Muscle layer of colon (tissue), 2 donors: ENCODE data around the gene UTY.

ENCODE experiments used
- H3K27ac ChIP-seq: one replicate; pipeline ENCODE4 v1.7.0; 2013; ENCODE audit warnings: low read depth, mild to moderate bottlenecking, low read length, moderate library complexity
- H3K27me3 ChIP-seq, 2 donors: one replicate each; pipeline ENCODE4 v1.7.0; 2013; ENCODE audit warnings: low read length in 2 of 2, mild to moderate bottlenecking in 2 of 2; ENCODE audit not compliant: insufficient read depth in 2 of 2, control insufficient read depth in 1 of 2
- H3K36me3 ChIP-seq: one replicate; pipeline ENCODE4 v1.7.0; 2013; ENCODE audit warnings: mild to moderate bottlenecking, low read length; ENCODE audit not compliant: insufficient read depth
- H3K4me1 ChIP-seq: one replicate; pipeline ENCODE4 v1.7.0; 2013; ENCODE audit warnings: mild to moderate bottlenecking, low read length; ENCODE audit not compliant: insufficient read depth
- H3K4me3 ChIP-seq, 2 donors: one replicate each; pipeline ENCODE4 v1.7.0; 2013; ENCODE audit warnings: low read length in 2 of 2, low read depth in 1 of 2, mild to moderate bottlenecking in 1 of 2, moderate library complexity in 1 of 2
- H3K9ac ChIP-seq: one replicate; pipeline ENCODE4 v1.7.0; 2013; ENCODE audit warnings: low read length
- H3K9me3 ChIP-seq: one replicate; pipeline ENCODE4 v1.7.0; 2013; ENCODE audit warnings: mild to moderate bottlenecking, low read length
- donor health status: abdominal sarcoma.
- donor health status: Adenocarcinoma of cecum.

Gene UTY

DNA sequence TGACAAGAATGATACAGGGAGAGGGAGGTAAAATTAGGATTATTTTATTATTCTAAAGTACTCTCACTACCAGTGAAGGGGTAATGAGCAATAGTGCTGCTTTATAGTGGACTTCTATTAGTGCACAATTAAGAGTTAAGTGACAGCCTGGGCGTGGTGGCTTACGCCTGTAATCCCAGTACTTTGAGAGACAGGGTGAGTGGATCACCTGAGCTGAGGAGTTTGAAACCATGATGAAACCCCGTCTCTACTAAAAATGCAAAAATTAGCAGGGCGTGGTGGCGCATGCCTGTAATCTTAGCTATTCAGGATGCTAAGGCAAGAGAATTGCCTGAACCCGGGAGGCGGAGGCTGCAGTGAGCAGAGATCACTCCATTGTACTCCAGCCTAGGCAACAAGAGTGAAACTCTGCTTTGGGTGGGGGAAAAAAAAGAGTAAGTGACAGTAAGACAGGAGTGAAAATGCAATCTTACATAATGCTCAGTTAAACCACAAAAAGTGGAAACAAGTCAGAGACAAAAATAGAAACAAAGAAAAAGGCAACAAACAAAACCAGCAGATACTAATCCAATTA, 98.6 kb downstream of the UTY start:
- H3K36me3 ChIP-seq: no peaks in the 10 kb centered on the region
- H3K27me3 ChIP-seq: no peaks in the 10 kb centered on the region
- H3K27ac ChIP-seq: no peak overlapping the region
- no peaks in the 10 kb centered on the region for H3K4me1 ChIP-seq
- no peaks in the 10 kb centered on the region for H3K9me3 ChIP-seq
- H3K4me3 ChIP-seq: no peak overlapping the region
- H3K9ac ChIP-seq: no peak overlapping the region

DNA sequence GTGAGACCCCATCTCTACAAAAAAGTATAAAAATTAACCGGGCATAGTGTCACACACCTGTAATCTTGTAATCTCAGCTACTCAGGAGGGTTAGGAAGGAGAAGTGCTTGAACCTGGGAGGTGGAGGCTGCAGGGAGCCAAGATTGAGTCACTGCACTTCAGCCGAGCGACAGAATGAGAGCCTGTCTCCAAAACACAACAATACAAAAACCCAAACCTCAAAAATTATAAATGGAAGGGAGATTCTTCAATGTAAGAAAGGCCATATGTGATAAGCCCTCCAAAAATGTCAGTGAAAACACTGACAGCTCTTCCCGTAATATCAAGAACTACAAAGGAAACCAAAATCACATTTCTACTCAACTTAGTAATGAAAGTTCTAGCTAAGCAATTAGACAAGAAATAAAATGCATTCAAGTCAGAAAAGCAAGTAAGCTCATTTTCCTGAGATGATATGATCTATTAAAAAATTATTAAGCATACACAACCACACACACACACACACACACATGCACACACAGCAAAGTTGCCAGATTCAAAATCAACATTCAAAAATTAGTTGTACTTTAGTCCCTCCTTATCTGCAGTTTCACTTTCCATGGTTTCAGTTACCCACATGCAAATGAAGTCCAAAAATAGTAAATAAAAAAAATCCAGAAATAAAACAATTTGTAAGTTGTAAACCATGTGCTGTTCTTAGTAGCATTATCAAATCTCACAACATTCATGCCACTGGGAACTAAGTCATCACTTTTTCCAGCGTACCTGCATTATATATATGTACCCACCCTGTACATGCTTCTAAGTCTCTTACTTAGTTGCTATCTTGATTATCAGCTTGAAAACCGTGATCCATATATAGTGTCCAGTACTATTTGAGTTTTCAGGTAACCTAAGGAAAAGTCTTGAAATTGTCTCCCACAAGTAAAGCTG, 108.7 kb downstream of the UTY start:
- H3K4me1 ChIP-seq: no peaks in the 10 kb centered on the region
- no peak overlapping the region for H3K27ac ChIP-seq
- H3K4me3 ChIP-seq: no peak overlapping the region
- no peaks in the 10 kb centered on the region for H3K27me3 ChIP-seq
- no peaks in the 10 kb centered on the region for H3K36me3 ChIP-seq
- no peak overlapping the region for H3K9ac ChIP-seq
- no peaks in the 10 kb centered on the region for H3K9me3 ChIP-seq

DNA sequence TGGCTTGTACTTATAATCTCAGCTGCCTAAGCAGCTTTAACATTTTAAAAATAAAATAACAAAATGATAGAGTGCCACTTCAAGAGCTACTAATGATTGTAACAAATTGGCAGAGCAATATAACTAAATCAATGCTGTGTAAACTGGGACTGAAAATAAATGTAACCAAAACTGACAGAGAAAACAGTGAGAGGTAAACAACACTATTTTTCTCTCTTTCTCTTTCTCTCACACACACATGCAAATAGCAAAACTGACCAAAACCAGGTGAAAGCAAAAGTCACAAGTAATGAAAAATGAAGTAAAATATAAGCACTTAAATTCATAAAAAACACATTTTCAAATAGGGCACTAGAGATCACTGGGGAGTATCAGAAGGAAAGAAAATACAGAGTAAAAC, 109.6 kb downstream of the UTY start:
- Histone ChIP-seq H3K36me3 (no peaks in the 10 kb centered on the region), H3K27me3 (no peaks in the 10 kb centered on the region), H3K9ac (no peak overlapping the region), H3K27ac (no peak overlapping the region), H3K4me1 (no peaks in the 10 kb centered on the region), H3K4me3 (no peak overlapping the region), H3K9me3 (no peaks in the 10 kb centered on the region)

DNA sequence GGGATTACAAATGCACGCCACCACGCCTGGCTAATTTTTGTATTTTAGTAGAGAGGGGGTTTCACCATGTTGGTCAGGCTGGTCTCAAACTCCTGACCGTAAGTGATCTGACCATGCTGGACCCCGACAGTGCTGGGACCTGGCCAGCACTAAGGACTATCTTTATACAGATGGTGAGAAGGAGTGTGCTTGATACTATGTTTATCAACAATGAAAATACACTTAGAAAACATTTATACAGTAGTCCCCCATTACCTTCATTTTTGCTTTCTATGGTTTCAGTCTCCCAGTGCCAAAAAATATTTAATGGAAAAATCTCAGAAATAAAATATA, 111.4 kb downstream of the UTY start:
- Histone ChIP-seq H3K4me3 (no peak overlapping the region), H3K9me3 (no peaks in the 10 kb centered on the region), H3K27me3 (no peaks in the 10 kb centered on the region), H3K4me1 (no peaks in the 10 kb centered on the region), H3K9ac (no peak overlapping the region), H3K27ac (no peak overlapping the region), H3K36me3 (no peaks in the 10 kb centered on the region)

GRCh38 chrY:13363641-13364040, 116.2 kb downstream of the UTY start:
- no peaks in the 10 kb centered on the region for H3K4me1 ChIP-seq
- no peaks in the 10 kb centered on the region for H3K27me3 ChIP-seq
- no peaks in the 10 kb centered on the region for H3K9me3 ChIP-seq
- no peaks in the 10 kb centered on the region for H3K36me3 ChIP-seq
- no peak overlapping the region for H3K4me3 ChIP-seq
- H3K9ac ChIP-seq: no peak overlapping the region
- no peak overlapping the region for H3K27ac ChIP-seq

- Histone ChIP-seq H3K4me3 (no peak overlapping the region), H3K27ac (no peak overlapping the region), H3K9me3 (no peaks in the 10 kb centered on the region), H3K36me3 (no peaks in the 10 kb centered on the region), H3K4me1 (no peaks in the 10 kb centered on the region), H3K9ac (no peak overlapping the region), H3K27me3 (no peaks in the 10 kb centered on the region)
Observed at GRCh38 chrY:13362662-13363061, 117.2 kb downstream of the UTY start.

GRCh38 chrY:13361656-13362636, 117.9 kb downstream of the UTY start:
- Histone ChIP-seq H3K4me3 (no peak overlapping the region), H3K9me3 (no peaks in the 10 kb centered on the region), H3K9ac (no peak overlapping the region), H3K27ac (no peak overlapping the region), H3K4me1 (no peaks in the 10 kb centered on the region), H3K27me3 (no peaks in the 10 kb centered on the region), H3K36me3 (no peaks in the 10 kb centered on the region)

GRCh38 chrY:13351443-13351842, 128.4 kb downstream of the UTY start:
- H3K9me3 ChIP-seq: no peaks in the 10 kb centered on the region
- H3K27me3 ChIP-seq: no peaks in the 10 kb centered on the region
- H3K36me3 ChIP-seq: no peaks in the 10 kb centered on the region
- H3K4me3 ChIP-seq: no peak overlapping the region
- H3K9ac ChIP-seq: no peak overlapping the region
- no peak overlapping the region for H3K27ac ChIP-seq
- no peaks in the 10 kb centered on the region for H3K4me1 ChIP-seq

- no peak overlapping the region for H3K9ac ChIP-seq
- no peaks in the 10 kb centered on the region for H3K4me1 ChIP-seq
- H3K4me3 ChIP-seq: no peak overlapping the region
- H3K36me3 ChIP-seq: no peaks in the 10 kb centered on the region
- H3K9me3 ChIP-seq: no peaks in the 10 kb centered on the region
- H3K27me3 ChIP-seq: no peaks in the 10 kb centered on the region
- H3K27ac ChIP-seq: no peak overlapping the region
Observed at GRCh38 chrY:13347106-13347505, 132.7 kb downstream of the UTY start.

DNA sequence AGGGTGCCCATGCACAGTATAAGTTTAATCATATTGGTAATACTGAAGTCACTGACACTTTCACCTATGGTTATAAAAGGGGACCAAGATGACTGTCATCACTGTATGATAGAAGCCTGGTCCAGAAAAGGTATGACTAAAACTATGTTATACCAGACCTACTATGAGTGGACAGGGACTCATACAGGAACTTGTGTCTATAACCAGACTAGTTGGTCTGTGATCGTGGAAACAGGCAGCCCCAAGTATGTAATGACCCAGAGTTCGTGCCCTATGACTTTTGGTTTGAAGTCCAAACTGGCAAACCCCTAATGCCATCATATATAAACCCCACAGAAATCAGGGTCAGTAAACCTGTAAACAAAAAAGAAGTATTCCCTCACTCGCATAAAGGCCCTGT, 134.3 kb downstream of the UTY start:
- Histone ChIP-seq H3K9ac (no peak overlapping the region), H3K4me3 (no peak overlapping the region), H3K27me3 (no peaks in the 10 kb centered on the region), H3K36me3 (no peaks in the 10 kb centered on the region), H3K4me1 (no peaks in the 10 kb centered on the region), H3K27ac (no peak overlapping the region), H3K9me3 (no peaks in the 10 kb centered on the region)

GRCh38 chrY:13343307-13343946, 136.4 kb downstream of the UTY start:
- Histone ChIP-seq H3K9ac (no peak overlapping the region), H3K9me3 (no peaks in the 10 kb centered on the region), H3K27me3 (no peaks in the 10 kb centered on the region), H3K4me3 (no peak overlapping the region), H3K4me1 (no peaks in the 10 kb centered on the region), H3K36me3 (no peaks in the 10 kb centered on the region), H3K27ac (no peak overlapping the region)
